ENCODE results near the gene ACRV1. TPM values are rescaled to one million over a fixed set of nuclear protein-coding genes. Genes with fewer than 3 reads are reported as not detected.

The ACRV1 gene
- total and polyA plus RNA-seq, 2 of the 4 experiments (the other 2 are of a cell fraction) = not detected

DNA sequence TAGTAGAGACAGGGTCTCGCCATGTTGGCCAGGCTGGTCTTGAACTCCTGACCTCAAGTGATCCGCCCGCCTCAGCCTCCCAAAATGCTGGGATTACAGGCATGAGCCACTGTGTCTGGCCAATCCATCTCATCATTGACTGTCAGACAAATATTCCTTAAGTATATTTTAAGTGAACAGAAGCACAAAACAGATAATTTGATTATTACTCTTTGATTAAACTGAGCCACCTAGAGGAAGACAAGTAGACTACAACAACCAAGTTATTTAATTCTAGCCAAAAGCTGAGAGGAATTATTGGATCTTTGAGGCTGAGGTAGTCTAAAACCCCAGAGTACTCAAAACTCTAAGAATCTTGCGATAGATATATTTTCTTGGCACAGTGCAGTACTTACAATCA, 1.2 kb downstream of the ACRV1 start:
- no peak overlapping the region for H3K4me3 ChIP-seq (ENCODE audit: insufficient read depth, low read depth, low read length)
- H4K8ac ChIP-seq (ENCODE audit: low read depth in 2 of 2, low read length in 2 of 2) = no peak overlapping the region
- H2BK5ac ChIP-seq (ENCODE audit: low read depth, low read length, poor library complexity, severe bottlenecking) = no peak overlapping the region
- H2AFZ ChIP-seq (replicated peaks; ENCODE audit: low read length, poor library complexity) = no peak overlapping the region
- H3K27ac ChIP-seq (ENCODE audit: insufficient read depth, low read length) = no peak overlapping the region
- in situ Hi-C loops (cut with MboI; ENCODE audit: low sequenced_read_pairs) = no loop called here
- H3K9me1 ChIP-seq (ENCODE audit: insufficient read depth, low read length) = no peaks in the 10 kb centered on the region
- no peaks in the 10 kb centered on the region for H3K9me3 ChIP-seq (ENCODE audit: control insufficient read depth, insufficient read depth, low read length)
- no peak overlapping the region for H3K14ac ChIP-seq (replicated peaks; ENCODE audit: low read depth, low read length)
- no peak overlapping the region for H3K18ac ChIP-seq (ENCODE audit: low read depth, low read length)
- no CpG with 5 or more reads among the region's 4 CpGs for WGBS, 2 experiments (ENCODE audit: extremely low coverage in 2 of 2, insufficient read length in 1 of 2)
- H3K4ac ChIP-seq (ENCODE audit: low read depth, low read length) = no peak overlapping the region
- H3K36me3 ChIP-seq (ENCODE audit: control insufficient read depth, insufficient read depth, low read length) = peaks cover 2% of the 10 kb centered on the region; the same call in 1 of the 2 replicates
- ChIA-PET CTCF (interaction anchor here (0.6 to 1.5 kb wide), 5 partner anchors 9 to 1550 kb away, joined by 3 to 8 read pairs (median 3); no protein-coding TSS in a partner anchor), POLR2A (ENCODE audit: unreplicated experiment) (no interaction called here)
- intact Hi-C loops (cut with micrococcal nuclease) = no loop called here
- H4K20me1 ChIP-seq (ENCODE audit: insufficient read depth, low read length) = no peaks in the 10 kb centered on the region
- no peak overlapping the region for H4K91ac ChIP-seq (ENCODE audit: insufficient read depth, low read depth, low read length)
- H4K5ac ChIP-seq (ENCODE audit: low read depth, low read length) = no peak overlapping the region
- no peak for TF ChIP-seq FOS (IDR thresholded peaks at IDR 0.05; ENCODE audit: low read depth, low read length)
- TF ChIP-seq POLR2A (IDR thresholded peaks at IDR 0.05; ENCODE audit: low read depth, low read length) = no peak
- TF ChIP-seq, protein P1, sequence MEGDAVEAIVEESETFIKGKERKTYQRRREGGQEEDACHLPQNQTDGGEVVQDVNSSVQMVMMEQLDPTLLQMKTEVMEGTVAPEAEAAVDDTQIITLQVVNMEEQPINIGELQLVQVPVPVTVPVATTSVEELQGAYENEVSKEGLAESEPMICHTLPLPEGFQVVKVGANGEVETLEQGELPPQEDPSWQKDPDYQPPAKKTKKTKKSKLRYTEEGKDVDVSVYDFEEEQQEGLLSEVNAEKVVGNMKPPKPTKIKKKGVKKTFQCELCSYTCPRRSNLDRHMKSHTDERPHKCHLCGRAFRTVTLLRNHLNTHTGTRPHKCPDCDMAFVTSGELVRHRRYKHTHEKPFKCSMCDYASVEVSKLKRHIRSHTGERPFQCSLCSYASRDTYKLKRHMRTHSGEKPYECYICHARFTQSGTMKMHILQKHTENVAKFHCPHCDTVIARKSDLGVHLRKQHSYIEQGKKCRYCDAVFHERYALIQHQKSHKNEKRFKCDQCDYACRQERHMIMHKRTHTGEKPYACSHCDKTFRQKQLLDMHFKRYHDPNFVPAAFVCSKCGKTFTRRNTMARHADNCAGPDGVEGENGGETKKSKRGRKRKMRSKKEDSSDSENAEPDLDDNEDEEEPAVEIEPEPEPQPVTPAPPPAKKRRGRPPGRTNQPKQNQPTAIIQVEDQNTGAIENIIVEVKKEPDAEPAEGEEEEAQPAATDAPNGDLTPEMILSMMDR (conservative IDR thresholded peaks at IDR 0.05; ENCODE audit: low read depth, low read length) = peak; percentile 39
- DNase-seq = peak; percentile 13
- H2AK9ac ChIP-seq (replicated peaks; ENCODE audit: low read depth, low read length, poor library complexity) = no peak overlapping the region
- no peak overlapping the region for H2BK20ac ChIP-seq (ENCODE audit: low read depth, low read length)
- no TSS peak for BruUV-seq (replicated peaks)
- H3K79me1 ChIP-seq (ENCODE audit: low read depth in 1 of 2, low read length in 2 of 2) = peaks cover 0 to 4% of the 10 kb centered on the region in 2 experiments; a peak in 1 of 4 replicates
- no peak overlapping the region for H3K23ac ChIP-seq (ENCODE audit: low read depth, low read length)
- H2AK5ac ChIP-seq (ENCODE audit: low read depth, low read length) = no peak overlapping the region
- no peak overlapping the region for H2BK15ac ChIP-seq (ENCODE audit: low read depth, low read length)
- no peak for ATAC-seq (ENCODE audit: low read depth)
- no peaks in the 10 kb centered on the region for H3K27me3 ChIP-seq (ENCODE audit: control insufficient read depth, insufficient read depth, low read length)
- H3K9ac ChIP-seq (ENCODE audit: low read depth, low read length) = no peak overlapping the region
- no peak overlapping the region for H3K56ac ChIP-seq (ENCODE audit: extremely low read depth, insufficient read depth, low read length)
- H3K4me1 ChIP-seq (ENCODE audit: control insufficient read depth, insufficient read depth, low read length) = peaks cover 9% of the 10 kb centered on the region
- dilution Hi-C loops (cut with HindIII; ENCODE audit: low sequenced_read_pairs, unreplicated experiment) = no loop called here
- H2BK120ac ChIP-seq (ENCODE audit: low read depth, low read length) = no peak overlapping the region
- H3K4me2 ChIP-seq (ENCODE audit: low read depth, low read length) = no peak overlapping the region
